GDM1 (cell line): ENCODE data around the gene CNP.

Experiments used
- DNase-seq: peaks from one replicate; lab custom pipeline; 2025; lab: John Stamatoyannopoulos, UW

Gene CNP

GRCh38 chr17:41973408-41973811 is 6.8 kb downstream of the CNP start:
- no peak for DNase-seq

- DNase-seq: no peak
Observed at GRCh38 chr17:41974031-41974430, 7.4 kb downstream of the CNP start.

- DNase-seq: no peak
Observed at GRCh38 chr17:41974658-41975057, 8.1 kb downstream of the CNP start.

GRCh38 chr17:41975099-41976083 is 8.8 kb downstream of the CNP start:
- DNase-seq: no peak

GRCh38 chr17:41976142-41976768 is 9.7 kb downstream of the CNP start:
- no peak for DNase-seq

- DNase-seq: no peak
Observed at GRCh38 chr17:41977991-41978390, 11.4 kb downstream of the CNP start.

- DNase-seq: no peak
Observed at GRCh38 chr17:41982026-41982760, 15.6 kb downstream of the CNP start.

GRCh38 chr17:41984454-41984853 is 17.9 kb downstream of the CNP start:
- DNase-seq: no peak

- no peak for DNase-seq
Observed at GRCh38 chr17:41985919-41986318, 19.3 kb downstream of the CNP start.

GRCh38 chr17:41986634-41987033 is 20.0 kb downstream of the CNP start:
- DNase-seq: no peak

- DNase-seq: no peak
Observed at GRCh38 chr17:41987642-41988041, 21.0 kb downstream of the CNP start.

- no peak for DNase-seq
Observed at GRCh38 chr17:41988418-41988817, 21.8 kb downstream of the CNP start.

GRCh38 chr17:41989702-41990419 is 23.3 kb downstream of the CNP start:
- DNase-seq: no peak

GRCh38 chr17:41992576-41992975 is 26.0 kb downstream of the CNP start:
- no peak for DNase-seq

- DNase-seq: no peak
Observed at GRCh38 chr17:41996855-41997164, 30.2 kb downstream of the CNP start.

- DNase-seq: no peak
Observed at GRCh38 chr17:41998497-41998896, 31.9 kb downstream of the CNP start.

- DNase-seq: no peak
Observed at GRCh38 chr17:42000413-42001133, 34.0 kb downstream of the CNP start.

GRCh38 chr17:42001729-42002128 is 35.1 kb downstream of the CNP start:
- no peak for DNase-seq

GRCh38 chr17:42002175-42002791 is 35.7 kb downstream of the CNP start:
- DNase-seq: no peak

- DNase-seq: no peak
Observed at GRCh38 chr17:42002792-42003301, 36.3 kb downstream of the CNP start.

- no peak for DNase-seq
Observed at GRCh38 chr17:42005166-42005565, 38.6 kb downstream of the CNP start.
